Natural killer cell (primary cell): ENCODE results near the gene SMAD1. TPM values are rescaled to one million over a fixed set of nuclear protein-coding genes. Genes with fewer than 3 reads are reported as not detected.

Source experiments
- ATAC-seq, 3 donors: fragments of 150-1000 bp in 2 of 3; fragments of 200-7000 bp in 1 of 3; cut with Tn5 transposase; 1 replicate in 1 of 3; 2 replicates in 2 of 3; pipeline ENCODE4 v1.10.0; 2021; ENCODE audit warnings: mild to moderate bottlenecking in 2 of 3, moderate library complexity in 2 of 3
- DNase-seq, 2 donors: peaks; one replicate each; pipeline versions ENCODE4 v3.0.0 to v3.0.0-alpha.2; 2013 to 2021; ENCODE audit warnings: mixed read lengths in 1 of 2
- H3K27ac ChIP-seq: one replicate; pipeline ENCODE4 v1.5.1; 2013; ENCODE audit warnings: mild to moderate bottlenecking, low read length
- H3K27me3 ChIP-seq: one replicate; pipeline ENCODE4 v1.6.1; 2013; ENCODE audit warnings: low read length; ENCODE audit not compliant: control insufficient read depth, insufficient read depth
- H3K36me3 ChIP-seq: one replicate; pipeline ENCODE4 v1.6.1; 2013; ENCODE audit warnings: low read length; ENCODE audit not compliant: control insufficient read depth, insufficient read depth
- H3K4me1 ChIP-seq: one replicate; pipeline ENCODE4 v1.6.1; 2013; ENCODE audit warnings: low read length; ENCODE audit not compliant: control insufficient read depth, insufficient read depth
- H3K4me3 ChIP-seq: one replicate; pipeline ENCODE4 v1.5.1; 2013; ENCODE audit warnings: low read length
- H3K9me3 ChIP-seq: one replicate; pipeline ENCODE4 v1.6.1; 2013; ENCODE audit warnings: low read length; ENCODE audit not compliant: control insufficient read depth, insufficient read depth
- H3K27ac Mint-ChIP-seq, 2 donors: one replicate each; pipeline ENCODE4 v1.8.0; 2022; ENCODE audit warnings: mild to moderate bottlenecking in 2 of 2, mixed read lengths in 2 of 2, moderate library complexity in 1 of 2
- H3K27me3 Mint-ChIP-seq, 2 donors: one replicate each; pipeline ENCODE4 v1.8.0; 2022; ENCODE audit warnings: low read depth in 2 of 2, mixed read lengths in 2 of 2
- H3K36me3 Mint-ChIP-seq: one replicate; pipeline ENCODE4 v1.8.0; 2022; ENCODE audit warnings: mixed read lengths
- H3K4me1 Mint-ChIP-seq, 2 donors: one replicate each; pipeline ENCODE4 v1.8.0; 2022; ENCODE audit warnings: mixed read lengths in 2 of 2
- H3K4me3 Mint-ChIP-seq: one replicate; pipeline ENCODE4 v1.8.0; 2022; ENCODE audit warnings: mild to moderate bottlenecking, moderate library complexity, mixed read lengths
- H3K9me3 Mint-ChIP-seq, 2 donors: one replicate each; pipeline ENCODE4 v1.8.0; 2022; ENCODE audit warnings: mixed read lengths in 2 of 2
- CTCF ChIP-seq: fragments of 200-600 bp; IDR thresholded peaks from one replicate; pipeline ENCODE4 v1.8.0; 2022; ENCODE audit warnings: antibody characterized with exemption
- WGBS: methylation state at CpG from one replicate; pipeline ENCODE4 v1.1.7; 2013; ENCODE audit warnings: missing lambda C conversion rate; ENCODE audit not compliant: insufficient coverage; 5-methylcytosine and 5-hydroxymethylcytosine counted together
- intact Hi-C: fragments of 100-400 bp; cut with micrococcal nuclease; formaldehyde crosslinking; loops from one replicate; pipeline ENCODE4 v1.14.2; 2022
- total RNA-seq, 4 donors: library from RNA; stranded (reverse); fragments of 120-200 nt in 1 of 4; gene quantifications; one replicate each; pipeline versions ENCODE4 v1.2.3 to v1.2.4, GENCODE V29; 2013 to 2022

SMAD1 gene
- total RNA-seq, 3 donors from 2014 or later (not counting 1 experiment from before 2014, with no cell fraction given) = 2.2 to 12.8 (median 9.9) TPM

GRCh38 chr4:145488310-145488709 lies 6.7 kb downstream of the SMAD1 start:
- no peak for ATAC-seq

GRCh38 chr4:145489556-145489955 lies 7.9 kb downstream of the SMAD1 start:
- no peak overlapping the region for H3K27ac ChIP-seq
- no peaks in the 10 kb centered on the region for H3K36me3 ChIP-seq
- H3K27me3 ChIP-seq = no peaks in the 10 kb centered on the region
- Mint-ChIP-seq H3K9me3 (no peaks in the 10 kb centered on the region), H3K27me3 (no peaks in the 10 kb centered on the region), H3K4me1 (peaks cover 0 to 5% of the 10 kb centered on the region in 2 donors), H3K27ac (no peak overlapping the region), H3K4me3 (no peak overlapping the region), H3K36me3 (no peaks in the 10 kb centered on the region)
- H3K9me3 ChIP-seq = no peaks in the 10 kb centered on the region
- H3K4me3 ChIP-seq = no peak overlapping the region
- TF ChIP-seq CTCF = no peak
- ATAC-seq (no peak), DNase-seq (no peak)
- WGBS = 87% methylated on average over 3 of the region's 3 CpGs
- no peaks in the 10 kb centered on the region for H3K4me1 ChIP-seq
- intact Hi-C loops = no loop called here

More at GRCh38 chr4:145488310-145488709, 6.7 kb downstream of the SMAD1 start:
- H3K4me3 ChIP-seq = no peak overlapping the region
- no peaks in the 10 kb centered on the region for H3K27me3 ChIP-seq
- no peak overlapping the region for H3K4me3 Mint-ChIP-seq
- no peak for DNase-seq
- no peaks in the 10 kb centered on the region for H3K27me3 Mint-ChIP-seq
- H3K36me3 ChIP-seq = no peaks in the 10 kb centered on the region
- intact Hi-C loops = no loop called here
- H3K4me1 ChIP-seq = no peaks in the 10 kb centered on the region
- H3K9me3 Mint-ChIP-seq = no peaks in the 10 kb centered on the region
- WGBS = 100% methylated on average over 2 of the region's 2 CpGs
- H3K9me3 ChIP-seq = no peaks in the 10 kb centered on the region
- TF ChIP-seq CTCF = no peak
- H3K27ac Mint-ChIP-seq = no peak overlapping the region
- H3K36me3 Mint-ChIP-seq = no peaks in the 10 kb centered on the region
- peaks cover 0 to 5% of the 10 kb centered on the region in 2 donors for H3K4me1 Mint-ChIP-seq
- H3K27ac ChIP-seq = no peak overlapping the region

GRCh38 chr4:145490361-145490760 lies 8.7 kb downstream of the SMAD1 start:
- H3K27me3 Mint-ChIP-seq = no peaks in the 10 kb centered on the region
- DNase-seq (no peak), ATAC-seq (no peak)
- intact Hi-C loops = no loop called here
- H3K4me3 Mint-ChIP-seq = no peak overlapping the region
- H3K9me3 ChIP-seq = no peaks in the 10 kb centered on the region
- no peaks in the 10 kb centered on the region for H3K36me3 ChIP-seq
- H3K27ac Mint-ChIP-seq = no peak overlapping the region
- no peaks in the 10 kb centered on the region for H3K4me1 ChIP-seq
- H3K9me3 Mint-ChIP-seq = no peaks in the 10 kb centered on the region
- no peak overlapping the region for H3K27ac ChIP-seq
- H3K4me3 ChIP-seq = no peak overlapping the region
- TF ChIP-seq CTCF = no peak
- WGBS = 43% methylated on average over 1 of the region's 1 CpG
- no peaks in the 10 kb centered on the region for H3K27me3 ChIP-seq
- no peaks in the 10 kb centered on the region for H3K36me3 Mint-ChIP-seq
- H3K4me1 Mint-ChIP-seq = peaks cover 0 to 5% of the 10 kb centered on the region in 2 donors

- Histone ChIP-seq H3K9me3 (no peaks in the 10 kb centered on the region), H3K4me1 (no peaks in the 10 kb centered on the region), H3K27ac (no peak overlapping the region), H3K4me3 (no peak overlapping the region), H3K27me3 (no peaks in the 10 kb centered on the region), H3K36me3 (no peaks in the 10 kb centered on the region)
- no peak for ATAC-seq
- H3K36me3 Mint-ChIP-seq = no peaks in the 10 kb centered on the region
- no peak for DNase-seq
- H3K27ac Mint-ChIP-seq = no peak overlapping the region
- TF ChIP-seq CTCF = no peak
- H3K4me1 Mint-ChIP-seq = peaks cover 0 to 6% of the 10 kb centered on the region in 2 donors
- no peak overlapping the region for H3K4me3 Mint-ChIP-seq
- intact Hi-C loops = no loop called here
- H3K27me3 Mint-ChIP-seq = no peaks in the 10 kb centered on the region
- no CpG with 5 or more reads among the region's 1 CpG for WGBS
- H3K9me3 Mint-ChIP-seq = no peaks in the 10 kb centered on the region
Measured at GRCh38 chr4:145490796-145491195, 9.1 kb downstream of the SMAD1 start.
